HG02840 (cell line): ENCODE data around the gene RGMA.
"Not testable (repeated sequence)": the region's sequence is repeated elsewhere in the genome, so short reads cannot be mapped to it uniquely, and the experiment has no call there.

ENCODE experiments used
- ATAC-seq: cut with Tn5 transposase; IDR thresholded peaks from one replicate; pipeline ENCODE4 v1.9.1; 2021; ENCODE audit warnings: mild to moderate bottlenecking, moderate library complexity, moderate number of reproducible peaks; ENCODE audit not compliant: unreplicated experiment, low FRiP score

Gene RGMA

GRCh38 chr15:93068581-93069199, 20.3 kb downstream of the RGMA start:
- ATAC-seq: no peak

- no peak for ATAC-seq
Observed at GRCh38 chr15:93067649-93068085, 21.3 kb downstream of the RGMA start.

- ATAC-seq: no peak
Observed at GRCh38 chr15:93066834-93067648, 22.0 kb downstream of the RGMA start.

GRCh38 chr15:93066224-93066681, 22.8 kb downstream of the RGMA start:
- no peak for ATAC-seq

- ATAC-seq: no peak
Observed at GRCh38 chr15:93065641-93066045, 23.4 kb downstream of the RGMA start.

- no peak for ATAC-seq
Observed at GRCh38 chr15:93063796-93064690, 25.0 kb downstream of the RGMA start.

GRCh38 chr15:93063262-93063671, 25.7 kb downstream of the RGMA start:
- ATAC-seq: no peak

GRCh38 chr15:93062628-93063261, 26.3 kb downstream of the RGMA start:
- not testable (repeated sequence) for ATAC-seq

- no peak for ATAC-seq
Observed at GRCh38 chr15:93060336-93061248, 28.4 kb downstream of the RGMA start.

- no peak for ATAC-seq
Observed at GRCh38 chr15:93059442-93059841, 29.6 kb downstream of the RGMA start.

GRCh38 chr15:93058904-93059427, 30.0 kb downstream of the RGMA start:
- ATAC-seq: no peak

GRCh38 chr15:93058128-93058527, 30.9 kb downstream of the RGMA start:
- ATAC-seq: no peak

- ATAC-seq: no peak
Observed at GRCh38 chr15:93057618-93058017, 31.4 kb downstream of the RGMA start.

GRCh38 chr15:93056836-93057235, 32.2 kb downstream of the RGMA start:
- ATAC-seq: no peak

- ATAC-seq: no peak
Observed at GRCh38 chr15:93055211-93055610, 33.8 kb downstream of the RGMA start.

GRCh38 chr15:93052090-93052879, 36.7 kb downstream of the RGMA start:
- no peak for ATAC-seq

GRCh38 chr15:93051236-93052089, 37.5 kb downstream of the RGMA start:
- no peak for ATAC-seq
